ENCODE results near the gene PPIL1. TPM values are rescaled to one million over a fixed set of nuclear protein-coding genes. Genes with fewer than 3 reads are reported as not detected.

PPIL1 gene
- total and polyA plus RNA-seq, 2 of the 13 experiments (the other 11 are each of a cell fraction or from before 2014, with no cell fraction given): 74.2 to 144 TPM

GRCh38 chr6:36874443-36875249, at the start of gene PPIL1 (continued):
- TF ChIP-seq MLLT10 (CRISPR knock-in tag; IDR thresholded peaks at IDR 0.05): no peak
- no peak for TF ChIP-seq ZNF260 (CRISPR knock-in tag; IDR thresholded peaks at IDR 0.05; ENCODE audit: borderline replicate concordance, low read depth)
- TF ChIP-seq ZNF792 (CRISPR knock-in tag; IDR thresholded peaks at IDR 0.05): peak; percentile 56; the same call in 1 of the 2 replicates
- TF ChIP-seq NFIB (CRISPR knock-in tag; IDR thresholded peaks at IDR 0.05; ENCODE audit: borderline replicate concordance): no peak; the same call in 1 of the 2 replicates
- no peak; the same call in 1 of the 2 replicates for TF ChIP-seq PBX2 (CRISPR knock-in tag; IDR thresholded peaks at IDR 0.05)
- peak; percentile 93 for TF ChIP-seq ZNF224 (CRISPR knock-in tag; IDR thresholded peaks at IDR 0.05)
- 0 out of 2 replicates have a peak, but pooled peaks have one; percentile 11 for TF ChIP-seq TOE1 (CRISPR knock-in tag; IDR thresholded peaks at IDR 0.05)
- TF ChIP-seq ZBTB4 (CRISPR knock-in tag; IDR thresholded peaks at IDR 0.05; ENCODE audit: borderline replicate concordance): peak; percentile 92; the same call in 1 of the 2 replicates
- peak; percentile 84 for TF ChIP-seq E2F1 (CRISPR knock-in tag; IDR thresholded peaks at IDR 0.05)
- peak; percentile 96; the same call in 1 of the 2 replicates for TF ChIP-seq IRF9 (CRISPR knock-in tag; IDR thresholded peaks at IDR 0.05; ENCODE audit: borderline replicate concordance)
- TF ChIP-seq DRAP1 (CRISPR knock-in tag; IDR thresholded peaks at IDR 0.05): peak; percentile 91
- 0 out of 2 replicates have a peak, but pooled peaks have one; percentile 27 for TF ChIP-seq STAT6 (CRISPR knock-in tag; IDR thresholded peaks at IDR 0.05; ENCODE audit: borderline replicate concordance)
- TF ChIP-seq ZNF629 (CRISPR knock-in tag; conservative IDR thresholded peaks at IDR 0.05): no peak; the same call in none of the 2 replicates
- no peak for TF ChIP-seq TRIM22 (IDR thresholded peaks at IDR 0.05)

Measured in HepG2 (cell line).